H7 (cell line): ENCODE results near the gene C19orf47. TPM values are rescaled to one million over a fixed set of nuclear protein-coding genes. Genes with fewer than 3 reads are reported as not detected.

ENCODE experiments used
- DNase-seq: peaks from one replicate; pipeline ENCODE4 v3.0.0; 2012
- H3K27me3 ChIP-seq: 2 replicates; pipeline ENCODE4 v1.6.0; 2011; ENCODE audit warnings: mild to moderate bottlenecking, low read length; ENCODE audit not compliant: control insufficient read depth, insufficient read depth
- H3K36me3 ChIP-seq: replicated peaks from 2 replicates; pipeline ENCODE4 v1.5.1; 2011; ENCODE audit warnings: low read length; ENCODE audit not compliant: control insufficient read depth, insufficient read depth
- H3K4me3 ChIP-seq: 2 replicates; pipeline ENCODE4 v1.5.1; 2011; ENCODE audit warnings: low read depth, mild to moderate bottlenecking, control low read depth, low read length, moderate library complexity; ENCODE audit not compliant: insufficient read depth
- total RNA-seq: library from RNA; depleted of rRNA; stranded (reverse); fragments of >200 nt; shearing (Covaris generic); gene quantifications from 2 replicates; pipeline ENCODE4 v1.2.3, GENCODE V29; 2014; rRNA removed

C19orf47 gene, protein sequence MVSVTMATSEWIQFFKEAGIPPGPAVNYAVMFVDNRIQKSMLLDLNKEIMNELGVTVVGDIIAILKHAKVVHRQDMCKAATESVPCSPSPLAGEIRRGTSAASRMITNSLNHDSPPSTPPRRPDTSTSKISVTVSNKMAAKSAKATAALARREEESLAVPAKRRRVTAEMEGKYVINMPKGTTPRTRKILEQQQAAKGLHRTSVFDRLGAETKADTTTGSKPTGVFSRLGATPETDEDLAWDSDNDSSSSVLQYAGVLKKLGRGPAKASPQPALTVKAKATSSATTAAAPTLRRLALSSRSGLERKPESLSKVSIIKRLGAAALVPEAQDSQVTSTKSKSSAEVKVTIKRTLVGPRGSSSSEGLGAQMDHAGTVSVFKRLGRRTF
- 8.2 and 11.8 TPM in 2 replicates for total RNA-seq

DNA sequence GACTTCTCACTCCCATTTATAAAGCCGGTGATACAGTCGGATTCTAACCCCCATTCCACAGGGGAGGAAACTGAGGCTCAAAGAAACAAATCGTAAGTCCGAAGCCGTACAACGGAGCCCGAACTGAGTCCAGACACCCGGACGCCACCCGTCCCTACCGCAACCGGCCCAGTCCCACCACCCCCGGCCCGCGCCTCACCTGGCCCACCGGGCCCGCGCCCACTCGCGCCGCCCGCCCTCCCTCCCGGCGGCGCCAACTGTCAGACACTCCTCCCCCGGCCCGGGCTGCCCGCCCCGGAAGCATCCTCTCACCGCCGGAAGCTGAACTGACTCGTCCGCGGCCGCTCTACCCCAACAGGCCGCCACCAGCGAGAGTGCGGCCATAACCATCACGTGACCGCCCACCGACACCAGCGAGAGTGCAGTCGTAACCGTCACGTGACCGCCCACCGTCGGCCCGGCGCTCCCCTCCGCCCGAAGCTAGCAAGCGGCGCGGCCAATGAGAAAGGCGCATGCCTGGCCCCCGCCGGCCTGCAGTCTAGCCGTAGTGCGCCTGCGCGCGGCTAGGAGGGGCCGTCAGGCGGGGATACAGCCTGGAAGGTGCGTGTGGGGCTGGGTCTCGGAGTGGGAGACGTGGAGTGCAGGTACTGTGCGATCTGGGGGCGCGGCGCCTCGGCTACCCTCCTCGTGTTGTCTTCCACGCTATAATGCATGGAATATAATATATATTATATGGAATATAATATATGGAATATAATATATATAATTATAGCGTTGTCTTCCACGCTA lies at the start of gene C19orf47, which contains the start of gene PLD3:
TSS of gene C19orf47 (minus strand) at position 273 of the 789 bp plus-strand sequence. CDS start 6,540 bp downstream, outside the sequence.
TSS of gene PLD3 (plus strand) at position 571 of the 789 bp plus-strand sequence. CDS start 17,789 bp downstream, outside the sequence.
- Histone ChIP-seq H3K4me3 (peak within 1 kb of the TSS; percentile 79), H3K27me3 (no peaks in the 10 kb centered on the region), H3K36me3 (no peaks in the 10 kb centered on the region)
- peak; percentile 100 for DNase-seq

GRCh38 chr19:40397568-40397906 lies 49.3 kb upstream of the C19orf47 start:
- H3K4me3 ChIP-seq, result no peak overlapping the region
- DNase-seq, result peak; percentile 62
- H3K27me3 ChIP-seq, result peaks cover 10% of the 10 kb centered on the region
- no peaks in the 10 kb centered on the region for H3K36me3 ChIP-seq

DNA sequence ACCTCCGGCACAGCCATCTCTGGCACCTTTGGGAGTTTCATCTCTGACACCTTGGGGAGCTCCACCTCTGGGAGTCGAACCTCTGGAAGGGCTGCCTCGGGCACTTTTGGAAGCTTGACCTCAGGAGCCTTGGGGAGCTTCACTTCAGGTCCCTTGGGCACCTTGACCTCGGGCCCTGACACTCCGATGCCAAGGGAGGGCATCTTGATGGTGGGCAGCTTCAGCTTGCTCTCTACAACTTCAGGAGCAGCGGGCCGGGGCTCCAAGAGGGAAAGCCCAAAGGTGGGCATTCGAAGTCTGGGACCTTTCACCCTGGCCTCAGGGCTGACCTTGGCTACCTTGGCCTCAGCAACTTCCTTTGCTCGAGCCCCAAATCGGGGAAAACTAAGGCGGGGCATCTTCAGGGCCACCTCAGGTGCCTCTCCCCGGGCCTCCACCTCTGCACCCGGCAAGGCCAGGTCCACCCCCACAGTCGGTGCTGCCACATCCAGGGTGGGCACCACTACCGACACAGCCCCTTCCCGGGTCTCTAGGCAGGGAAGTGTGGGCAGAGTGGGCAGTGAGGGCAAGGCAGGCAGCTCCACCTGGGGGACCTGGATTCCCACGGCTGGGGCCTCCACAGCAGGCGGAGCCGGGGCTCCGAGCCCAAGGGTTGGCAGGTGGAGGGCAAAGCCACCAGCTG lies 48.8 kb upstream of the C19orf47 start:
- Histone ChIP-seq H3K36me3 (no peaks in the 10 kb centered on the region), H3K27me3 (peaks cover 10% of the 10 kb centered on the region), H3K4me3 (no peak overlapping the region)
- peak; percentile 43 for DNase-seq

GRCh38 chr19:40395956-40396355 lies 47.8 kb upstream of the C19orf47 start:
- Histone ChIP-seq H3K27me3 (peaks cover 10% of the 10 kb centered on the region), H3K36me3 (no peaks in the 10 kb centered on the region), H3K4me3 (no peak overlapping the region)
- no peak for DNase-seq

- H3K36me3 ChIP-seq, result no peaks in the 10 kb centered on the region
- peak; percentile 48 for DNase-seq
Measured at GRCh38 chr19:40394816-40395210, 46.6 kb upstream of the C19orf47 start.

DNA sequence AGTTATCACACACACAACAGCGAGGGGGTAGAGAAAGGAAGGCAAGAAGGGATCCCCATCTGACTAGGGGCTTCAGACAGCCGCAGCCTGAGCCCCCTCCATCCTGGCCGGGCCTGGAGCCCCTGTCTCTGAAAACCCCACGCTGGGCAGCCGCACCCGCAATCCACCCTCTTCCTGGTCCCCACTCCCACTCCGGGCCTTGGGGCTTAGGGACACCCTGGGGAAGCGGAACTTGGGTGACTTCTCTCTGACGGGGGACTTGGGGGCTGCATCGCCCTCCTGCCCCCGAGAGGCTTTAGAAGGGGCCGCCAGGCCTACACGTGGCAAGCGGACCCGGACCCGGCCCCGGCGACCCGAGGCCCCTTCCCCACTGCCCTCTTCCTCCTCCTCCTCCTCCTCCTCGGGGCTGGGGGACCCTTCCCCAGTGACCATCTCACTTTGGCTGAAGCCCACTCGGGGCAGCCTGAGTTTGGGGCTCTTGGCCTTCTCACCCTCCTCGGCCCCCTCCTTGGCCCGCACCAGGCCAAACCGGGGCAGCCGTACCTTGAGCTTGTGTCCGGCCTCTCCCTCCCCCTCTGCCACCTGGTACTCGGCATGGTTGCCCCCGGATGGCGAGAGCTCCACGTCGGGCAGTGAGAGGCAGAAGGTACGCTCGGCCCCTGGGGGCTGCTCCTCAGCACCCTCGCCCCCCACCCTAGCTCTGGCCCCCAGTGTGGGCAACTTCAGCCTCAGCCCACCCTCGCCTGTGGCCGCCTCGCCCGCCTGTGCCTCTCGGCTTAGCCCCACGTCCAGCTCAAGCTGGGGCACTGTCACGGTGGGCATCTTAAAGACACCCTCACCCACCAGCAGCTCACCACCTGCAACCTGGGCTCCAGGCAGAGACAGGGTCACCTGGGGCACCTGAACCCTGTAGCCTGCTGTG lies 46.0 kb upstream of the C19orf47 start:
- Histone ChIP-seq H3K36me3 (no peaks in the 10 kb centered on the region), H3K4me3 (no peak overlapping the region)
- DNase-seq, result peak; percentile 61

More at GRCh38 chr19:40394816-40395210, 46.6 kb upstream of the C19orf47 start:
- Histone ChIP-seq H3K27me3 (peaks cover 10% of the 10 kb centered on the region), H3K4me3 (no peak overlapping the region)

DNA sequence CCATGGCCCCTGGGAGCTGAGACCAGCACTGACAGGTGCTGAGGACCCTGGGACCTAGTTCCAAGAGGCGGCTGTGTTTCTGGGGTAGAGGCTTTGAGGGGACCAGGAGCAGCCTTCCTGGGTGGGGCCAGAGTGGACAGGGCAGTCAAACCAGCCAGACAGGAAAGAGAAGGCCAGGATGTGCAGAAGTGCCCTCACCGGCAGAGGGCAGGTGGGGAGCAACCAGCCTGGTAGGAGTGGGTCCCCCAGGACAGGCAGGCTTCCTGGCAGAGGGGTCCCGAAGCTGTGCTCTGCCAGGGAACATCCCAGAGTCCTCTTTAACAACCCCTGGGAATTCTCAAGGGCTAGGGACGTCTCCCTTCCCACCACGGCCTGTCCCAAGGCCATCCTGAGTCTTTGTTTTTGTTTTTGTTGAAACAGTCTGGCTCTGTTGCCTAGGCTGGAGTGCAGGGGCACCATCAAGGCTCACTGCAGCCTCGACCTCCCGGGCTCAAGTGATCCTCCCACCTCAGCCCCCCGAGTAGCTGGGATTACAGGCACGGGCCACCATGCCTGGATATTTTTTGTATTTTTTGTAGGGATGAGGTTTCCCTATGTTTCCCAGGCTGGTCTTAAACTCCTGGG lies 44.8 kb upstream of the C19orf47 start:
- H3K36me3 ChIP-seq, result no peaks in the 10 kb centered on the region
- peaks cover 4% of the 10 kb centered on the region for H3K27me3 ChIP-seq
- H3K4me3 ChIP-seq, result no peak overlapping the region
- DNase-seq, result peak; percentile 72

More for the DNA sequence above, 46.0 kb upstream of the C19orf47 start:
- H3K27me3 ChIP-seq, result peaks cover 10% of the 10 kb centered on the region

- H3K4me3 ChIP-seq, result no peak overlapping the region
- DNase-seq, result no peak
Measured at GRCh38 chr19:40392123-40392522, 43.9 kb upstream of the C19orf47 start.

DNA sequence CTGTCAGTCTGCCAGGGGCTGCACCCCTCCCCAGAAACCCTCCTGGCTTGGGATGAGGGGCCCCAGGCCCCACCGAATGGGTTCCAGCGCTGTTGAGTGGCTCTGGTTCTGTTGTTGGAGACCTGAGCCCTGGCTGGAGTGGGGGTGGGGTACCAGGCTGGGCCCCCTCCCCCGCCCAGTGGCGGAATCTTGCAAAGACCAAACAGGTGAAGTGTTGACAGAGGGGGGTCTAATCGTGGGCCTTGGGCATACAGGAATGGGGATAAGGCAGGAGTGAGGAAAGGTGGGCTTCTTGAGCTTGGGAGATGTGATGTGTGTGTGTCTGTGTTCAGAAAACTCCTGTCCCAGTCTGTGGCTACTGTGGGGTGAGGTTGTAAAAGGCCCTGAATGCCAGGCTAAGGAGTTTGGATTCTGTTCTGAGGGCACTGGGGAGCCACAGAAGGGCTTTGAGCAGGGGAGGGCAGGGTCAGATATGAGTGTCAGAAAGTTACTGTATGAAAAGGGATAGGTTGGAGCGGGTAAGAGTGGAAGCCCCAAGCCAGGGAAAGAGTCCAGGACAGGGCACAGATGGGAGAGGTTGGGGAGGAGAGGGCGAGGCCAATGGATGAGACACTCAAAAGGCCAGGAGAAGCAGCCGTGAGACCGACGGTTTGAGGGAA lies 42.0 kb upstream of the C19orf47 start, which contains the start of gene HIPK4:
TSS of gene HIPK4 (minus strand) at position 98 of the 659 bp plus-strand sequence. CDS start 279 bp downstream, outside the sequence.
- peak; percentile 76 for DNase-seq

More at GRCh38 chr19:40392123-40392522, 43.9 kb upstream of the C19orf47 start:
- Histone ChIP-seq H3K36me3 (no peaks in the 10 kb centered on the region), H3K27me3 (no peaks in the 10 kb centered on the region)

GRCh38 chr19:40389404-40390083 lies 41.3 kb upstream of the C19orf47 start:
- Histone ChIP-seq H3K36me3 (no peaks in the 10 kb centered on the region), H3K27me3 (no peaks in the 10 kb centered on the region), H3K4me3 (no peak overlapping the region)
- peak; percentile 65 for DNase-seq

More for the DNA sequence above, 42.0 kb upstream of the C19orf47 start, which contains the start of gene HIPK4:
- H3K27me3 ChIP-seq, result no peaks in the 10 kb centered on the region
- H3K36me3 ChIP-seq, result no peaks in the 10 kb centered on the region
- no peak within 1 kb of the TSS for H3K4me3 ChIP-seq

- H3K36me3 ChIP-seq, result no peaks in the 10 kb centered on the region
- H3K4me3 ChIP-seq, result no peak overlapping the region
- DNase-seq, result no peak
- no peaks in the 10 kb centered on the region for H3K27me3 ChIP-seq
Measured at GRCh38 chr19:40388481-40388880, 40.3 kb upstream of the C19orf47 start.

DNA sequence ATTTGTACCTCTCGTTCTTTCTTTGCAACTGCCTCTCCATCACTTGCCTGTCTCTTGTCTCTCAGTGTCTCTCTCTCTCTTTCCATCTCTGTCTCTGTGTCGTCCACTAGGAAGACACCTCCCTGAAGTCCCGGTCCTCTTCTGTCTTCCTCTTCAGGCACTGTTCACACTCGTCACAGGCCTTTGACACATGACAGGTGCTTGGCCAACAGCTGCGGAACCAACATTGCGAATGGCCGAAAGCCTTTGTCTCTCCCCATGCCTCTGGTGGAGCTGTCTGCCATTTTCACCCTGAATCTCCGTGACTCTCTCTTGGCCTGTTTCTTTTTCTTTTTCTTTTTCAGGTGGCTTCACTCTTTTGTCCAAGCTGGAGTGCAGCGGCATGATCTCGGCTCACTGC lies 39.0 kb upstream of the C19orf47 start:
- Histone ChIP-seq H3K27me3 (no peaks in the 10 kb centered on the region), H3K4me3 (no peak overlapping the region), H3K36me3 (no peaks in the 10 kb centered on the region)
- DNase-seq, result no peak
